ENCODE measurements around the gene EPN2.

DNA sequence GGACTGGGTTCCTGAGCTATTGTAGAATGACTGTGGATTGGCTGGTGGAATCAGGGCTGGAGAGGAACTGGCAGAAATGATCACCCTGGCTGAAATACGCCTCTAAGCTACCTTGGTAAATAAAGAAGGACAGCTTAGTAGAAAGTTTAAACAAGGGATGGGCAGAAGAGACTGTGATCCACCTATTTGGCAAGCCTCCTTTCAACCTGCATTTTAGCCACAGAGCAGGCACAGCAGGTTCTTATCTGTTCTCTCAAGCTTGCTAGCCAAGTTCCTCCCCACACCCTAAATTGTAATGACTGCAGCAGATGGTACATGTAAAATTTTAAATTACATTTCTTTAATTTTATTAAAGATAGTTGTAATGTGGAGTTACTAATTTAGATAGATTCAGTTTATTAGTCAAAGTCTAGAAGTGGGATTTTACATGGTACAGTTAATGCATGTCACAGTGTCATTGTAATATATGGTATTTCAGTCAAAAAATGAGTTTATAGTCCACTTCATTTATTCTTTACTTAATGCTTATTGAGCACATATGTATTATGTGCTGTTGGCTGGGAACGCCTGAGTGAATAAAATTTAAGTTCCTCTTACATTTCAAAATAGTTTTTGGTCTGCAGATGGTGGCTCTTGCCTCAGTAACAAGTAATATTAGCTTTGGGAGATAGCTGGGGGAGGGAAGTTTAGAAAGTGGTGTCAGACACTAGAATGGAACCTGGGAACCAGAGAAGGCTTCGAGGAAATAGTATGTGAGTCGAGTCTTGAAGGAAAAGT, 11.2 kb downstream of the EPN2 start:
- no peak for TF ChIP-seq POLR2AphosphoS5 (IDR thresholded peaks at IDR 0.05; ENCODE audit: low read depth, low read length)
- TF ChIP-seq TAF1 (IDR thresholded peaks at IDR 0.05; ENCODE audit: low read depth, low read length), result no peak

Data from GM12891 (cell line).